Ishikawa (cell line): ENCODE results near the gene SCGB1C2.

Source experiments
- CEBPB ChIP-seq: IDR thresholded peaks from 2 replicates; pipeline ENCODE4 v1.6.1; 2012
- CREB1 ChIP-seq: IDR thresholded peaks from 2 replicates; pipeline ENCODE4 v1.6.1; 2012; ENCODE audit warnings: low read depth
- EGR1 ChIP-seq: IDR thresholded peaks from 2 replicates; pipeline ENCODE4 v1.6.1; 2012
- EP300 ChIP-seq: IDR thresholded peaks from 2 replicates; pipeline ENCODE4 v1.6.1; 2012; ENCODE audit warnings: borderline replicate concordance
- FOXM1 ChIP-seq: IDR thresholded peaks from 2 replicates; pipeline ENCODE4 v1.6.1; 2012; ENCODE audit warnings: low read depth, borderline replicate concordance
- MAX ChIP-seq: IDR thresholded peaks from 2 replicates; pipeline ENCODE4 v1.6.1; 2012
- NFIC ChIP-seq: IDR thresholded peaks from 2 replicates; pipeline ENCODE4 v1.6.1; 2012
- RAD21 ChIP-seq: IDR thresholded peaks from 2 replicates; pipeline ENCODE4 v1.6.1; 2012; ENCODE audit warnings: low read depth
- REST ChIP-seq: IDR thresholded peaks from 2 replicates; pipeline ENCODE4 v1.6.1; 2012; ENCODE audit warnings: low read depth, mild to moderate bottlenecking
- TAF1 ChIP-seq: IDR thresholded peaks from 2 replicates; pipeline ENCODE4 v1.6.1; 2012; ENCODE audit warnings: low read depth, mild to moderate bottlenecking
- TCF12 ChIP-seq: IDR thresholded peaks from 2 replicates; pipeline ENCODE4 v1.6.1; 2012; ENCODE audit warnings: low read depth
- TEAD4 ChIP-seq: IDR thresholded peaks from 2 replicates; pipeline ENCODE4 v1.6.1; 2012
- USF1 ChIP-seq: IDR thresholded peaks from 2 replicates; pipeline ENCODE4 v1.6.1; 2012
- YY1 ChIP-seq: IDR thresholded peaks from 2 replicates; pipeline ENCODE4 v1.6.1; 2012; ENCODE audit warnings: low read depth
- ZBTB7A ChIP-seq: IDR thresholded peaks from 2 replicates; pipeline ENCODE4 v1.6.1; 2012; ENCODE audit warnings: low read depth

Gene SCGB1C2

GRCh38 chr17:146546-146945 is 9.2 kb downstream of the SCGB1C2 start:
- TF ChIP-seq RAD21 (no peak), EP300 (no peak), CEBPB (no peak), USF1 (no peak), TCF12 (no peak), NFIC (no peak), YY1 (no peak), MAX (no peak), TAF1 (no peak), FOXM1 (no peak), TEAD4 (no peak), EGR1 (no peak), ZBTB7A (no peak), CREB1 (no peak), REST (no peak)

- no peak for TF ChIP-seq FOXM1
- TF ChIP-seq RAD21 = no peak
- TF ChIP-seq TEAD4 = no peak
- TF ChIP-seq NFIC = no peak
- TF ChIP-seq REST = no peak
- TF ChIP-seq USF1 = no peak
- TF ChIP-seq MAX = no peak
- no peak for TF ChIP-seq EP300
- no peak for TF ChIP-seq CEBPB
- no peak for TF ChIP-seq CREB1
- no peak for TF ChIP-seq EGR1
- TF ChIP-seq TCF12 = no peak
- TF ChIP-seq TAF1 = no peak
- TF ChIP-seq ZBTB7A = no peak
- no peak for TF ChIP-seq YY1
These were observed 9.8 kb downstream of the SCGB1C2 start for GRCh38 chr17:146983-147761.

GRCh38 chr17:147796-148740 is 10.7 kb downstream of the SCGB1C2 start:
- TF ChIP-seq TCF12 (no peak), TAF1 (no peak), FOXM1 (no peak), RAD21 (no peak), EGR1 (no peak), REST (no peak), TEAD4 (no peak), YY1 (no peak), USF1 (no peak), ZBTB7A (no peak), NFIC (no peak), CEBPB (no peak), CREB1 (no peak)
